Neutrophil (primary cell): ENCODE data around the gene IRS1.

ENCODE experiments used
- H3K27ac ChIP-seq: fragments of 200-600 bp; sonication (generic); 2 replicates; pipeline ENCODE4 v1.5.1; 2016; ENCODE audit warnings: mild to moderate bottlenecking, moderate library complexity
- H3K27me3 ChIP-seq: fragments of 200-600 bp; sonication (generic); 2 replicates; pipeline ENCODE4 v1.6.0; 2016; ENCODE audit warnings: mild to moderate bottlenecking
- H3K36me3 ChIP-seq: fragments of 200-600 bp; sonication (generic); 2 replicates; pipeline ENCODE4 v1.5.1; 2017
- H3K4me1 ChIP-seq, 2 experiments: fragments of 200-600 bp in 1 of 2; sonication (generic) in 1 of 2; 1 replicate in 1 of 2; 2 replicates in 1 of 2; pipeline versions ENCODE4 v1.5.1 to v1.6.1; 2013 to 2016; ENCODE audit warnings: low read depth in 1 of 2, low read length in 1 of 2, mild to moderate bottlenecking in 1 of 2, moderate library complexity in 1 of 2; ENCODE audit not compliant: control insufficient read depth in 1 of 2, insufficient read depth in 1 of 2
- H3K4me3 ChIP-seq, 2 experiments: fragments of 200-600 bp in 1 of 2; sonication (generic) in 1 of 2; 1 replicate in 1 of 2; 2 replicates in 1 of 2; pipeline ENCODE4 v1.5.1; 2013 to 2016; ENCODE audit warnings: low read depth in 1 of 2, low read length in 1 of 2, mild to moderate bottlenecking in 1 of 2, moderate library complexity in 1 of 2
- H3K9me3 ChIP-seq: fragments of 200-600 bp; sonication (generic); 2 replicates; pipeline ENCODE4 v1.5.1; 2016
- TF ChIP-seq, protein P1 (sequence below): fragments of 200-600 bp; sonication (generic); IDR thresholded peaks from 2 replicates; pipeline ENCODE4 v1.5.1; 2016; ENCODE audit warnings: antibody characterized with exemption

Gene IRS1

DNA sequence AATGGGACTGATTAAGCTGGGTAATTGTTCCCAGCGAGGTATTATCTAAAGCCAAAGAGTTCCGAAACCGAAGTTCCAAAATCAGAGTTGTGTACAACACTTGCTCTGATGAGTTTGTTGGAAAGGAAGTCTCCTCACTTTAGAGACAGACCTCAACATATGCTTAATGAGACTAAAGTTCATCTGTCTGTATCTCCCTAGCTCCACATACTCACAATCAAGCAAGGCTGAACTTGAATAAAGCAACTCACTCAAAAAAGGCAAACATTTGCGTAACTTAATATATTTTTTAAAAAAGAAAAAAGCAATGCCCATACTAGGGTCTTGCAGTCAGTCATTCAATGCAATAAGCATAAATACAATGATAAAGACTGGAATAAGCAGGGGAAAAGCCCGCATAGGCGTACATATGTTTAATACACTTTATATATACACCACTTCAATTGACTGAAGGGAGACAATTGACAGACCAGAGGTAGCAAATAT is 60.0 kb downstream of the IRS1 start:
- Histone ChIP-seq H3K4me1 (no peaks in the 10 kb centered on the region), H3K36me3 (no peaks in the 10 kb centered on the region), H3K9me3 (no peaks in the 10 kb centered on the region), H3K27ac (no peak overlapping the region), H3K27me3 (peaks cover 6% of the 10 kb centered on the region), H3K4me3 (no peak overlapping the region)
- TF ChIP-seq, protein P1, sequence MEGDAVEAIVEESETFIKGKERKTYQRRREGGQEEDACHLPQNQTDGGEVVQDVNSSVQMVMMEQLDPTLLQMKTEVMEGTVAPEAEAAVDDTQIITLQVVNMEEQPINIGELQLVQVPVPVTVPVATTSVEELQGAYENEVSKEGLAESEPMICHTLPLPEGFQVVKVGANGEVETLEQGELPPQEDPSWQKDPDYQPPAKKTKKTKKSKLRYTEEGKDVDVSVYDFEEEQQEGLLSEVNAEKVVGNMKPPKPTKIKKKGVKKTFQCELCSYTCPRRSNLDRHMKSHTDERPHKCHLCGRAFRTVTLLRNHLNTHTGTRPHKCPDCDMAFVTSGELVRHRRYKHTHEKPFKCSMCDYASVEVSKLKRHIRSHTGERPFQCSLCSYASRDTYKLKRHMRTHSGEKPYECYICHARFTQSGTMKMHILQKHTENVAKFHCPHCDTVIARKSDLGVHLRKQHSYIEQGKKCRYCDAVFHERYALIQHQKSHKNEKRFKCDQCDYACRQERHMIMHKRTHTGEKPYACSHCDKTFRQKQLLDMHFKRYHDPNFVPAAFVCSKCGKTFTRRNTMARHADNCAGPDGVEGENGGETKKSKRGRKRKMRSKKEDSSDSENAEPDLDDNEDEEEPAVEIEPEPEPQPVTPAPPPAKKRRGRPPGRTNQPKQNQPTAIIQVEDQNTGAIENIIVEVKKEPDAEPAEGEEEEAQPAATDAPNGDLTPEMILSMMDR = no peak

DNA sequence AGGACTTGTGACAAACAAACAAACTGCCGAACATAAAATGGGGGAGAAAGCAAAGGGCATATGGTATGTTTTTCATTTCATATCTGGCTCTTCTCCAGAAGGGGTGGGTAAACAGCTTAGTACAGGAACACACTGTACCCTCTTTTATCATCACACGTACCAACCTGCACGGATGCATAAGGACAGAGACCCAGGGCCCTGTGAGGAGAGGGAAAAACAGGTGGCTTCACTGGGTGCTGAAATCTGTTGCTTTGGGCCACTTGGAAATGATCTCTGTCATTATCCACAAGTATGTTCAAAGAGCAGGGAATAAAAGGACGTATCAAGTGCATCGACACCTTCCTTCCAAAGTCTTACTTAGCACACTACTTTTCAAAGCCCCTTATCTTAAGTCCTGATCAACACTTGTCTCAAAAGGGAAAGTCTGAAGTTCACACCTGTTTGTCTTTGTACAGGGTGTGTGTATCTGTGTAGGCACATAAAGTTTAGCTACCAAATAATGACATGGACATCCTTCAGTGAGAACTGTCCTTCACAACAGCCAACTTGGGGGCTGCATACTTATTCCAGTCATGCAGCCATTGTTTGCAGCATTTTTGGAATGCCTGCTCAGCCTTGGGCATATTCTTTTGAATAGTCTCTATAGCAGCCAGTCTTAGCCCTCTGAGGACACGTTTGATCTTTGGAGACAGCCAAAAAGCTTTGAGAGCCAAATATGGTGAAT is 60.6 kb downstream of the IRS1 start:
- peaks cover 6% of the 10 kb centered on the region for H3K27me3 ChIP-seq
- TF ChIP-seq, protein P1 = no peak
- H3K27ac ChIP-seq = no peak overlapping the region
- H3K4me3 ChIP-seq = no peak overlapping the region
- H3K36me3 ChIP-seq = no peaks in the 10 kb centered on the region
- H3K9me3 ChIP-seq = no peaks in the 10 kb centered on the region
- no peaks in the 10 kb centered on the region for H3K4me1 ChIP-seq

DNA sequence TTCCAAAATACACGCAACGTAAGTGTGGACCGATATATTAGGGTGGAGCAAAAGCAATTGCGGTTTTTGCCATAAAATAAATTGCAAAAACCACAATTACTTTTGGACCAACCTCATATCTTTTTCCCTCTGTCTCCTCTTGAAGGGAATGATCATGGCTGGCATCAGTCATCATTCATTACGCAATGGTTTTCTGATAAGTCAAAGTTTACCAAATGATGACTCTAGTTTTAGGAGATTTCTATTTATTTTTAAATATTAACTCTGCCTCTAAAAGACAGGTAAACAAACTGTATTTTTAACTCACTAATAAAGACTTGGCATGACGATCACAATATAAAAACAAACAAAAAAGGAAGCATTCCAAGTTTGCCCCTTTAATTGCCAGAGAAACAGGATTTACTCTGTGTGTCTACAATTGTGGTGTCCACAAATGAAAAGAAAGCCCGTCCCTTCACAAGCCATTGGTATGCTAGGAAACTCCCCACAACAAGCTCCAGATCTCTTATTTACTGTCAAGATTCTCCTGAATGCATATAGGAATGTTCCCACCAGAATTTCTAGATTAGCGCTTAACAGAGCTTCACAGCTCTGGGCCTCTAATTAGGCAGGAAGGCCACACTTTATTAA is 61.3 kb downstream of the IRS1 start:
- no peaks in the 10 kb centered on the region for H3K4me1 ChIP-seq
- H3K9me3 ChIP-seq = no peaks in the 10 kb centered on the region
- peaks cover 6% of the 10 kb centered on the region for H3K27me3 ChIP-seq
- H3K36me3 ChIP-seq = no peaks in the 10 kb centered on the region
- no peak overlapping the region for H3K4me3 ChIP-seq
- TF ChIP-seq, protein P1 = no peak
- no peak overlapping the region for H3K27ac ChIP-seq

DNA sequence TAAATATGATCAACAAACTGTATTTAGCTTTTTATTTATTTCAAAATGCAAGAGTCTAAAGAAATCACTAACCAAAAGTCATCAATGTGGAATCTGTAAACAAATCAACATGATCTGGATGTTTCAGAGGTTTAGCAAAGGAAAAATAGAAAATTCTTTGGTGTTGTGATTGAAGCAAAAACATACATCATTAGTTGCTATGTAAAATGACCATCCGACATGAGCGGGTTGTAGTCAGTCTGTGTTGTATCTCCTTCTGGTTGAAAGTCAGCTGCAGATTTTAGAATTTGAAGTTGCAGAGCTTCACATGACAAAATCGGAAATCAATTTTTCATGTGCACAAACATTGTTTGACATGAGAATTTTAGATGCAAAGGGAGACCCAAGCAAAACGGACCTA is 63.2 kb downstream of the IRS1 start:
- H3K36me3 ChIP-seq = no peaks in the 10 kb centered on the region
- no peak overlapping the region for H3K27ac ChIP-seq
- TF ChIP-seq, protein P1 = no peak

DNA sequence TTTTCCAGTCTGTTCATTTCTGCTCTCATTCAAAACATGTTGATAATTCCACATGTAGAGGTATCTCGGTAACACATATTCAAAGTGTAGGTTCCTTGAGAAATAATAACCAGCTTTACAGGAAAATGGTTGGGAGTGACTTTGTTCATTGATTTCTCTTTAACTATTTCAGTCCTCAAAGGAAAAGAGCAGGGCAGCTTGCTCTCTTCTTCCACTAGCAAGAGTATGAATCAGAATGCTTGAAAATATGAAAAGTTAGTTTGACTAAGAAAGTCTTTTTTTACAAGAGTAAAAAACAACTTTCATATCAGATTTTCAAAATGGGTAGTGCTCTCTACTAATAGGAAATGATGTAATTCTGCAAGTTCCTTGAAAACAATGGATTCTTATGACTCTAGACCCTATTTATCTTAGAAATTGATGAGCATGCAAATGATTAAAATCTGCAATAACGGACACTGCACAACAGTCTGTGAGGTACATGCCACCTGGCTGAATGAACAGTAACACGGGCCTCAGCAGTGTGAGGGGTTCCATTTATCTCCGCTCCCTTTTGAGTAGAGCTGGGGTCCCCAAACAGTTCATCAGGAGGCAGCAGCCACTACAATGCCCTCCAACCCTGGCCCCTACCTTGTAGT is 65.6 kb downstream of the IRS1 start:
- no peak overlapping the region for H3K4me3 ChIP-seq
- TF ChIP-seq, protein P1 = no peak
- no peaks in the 10 kb centered on the region for H3K9me3 ChIP-seq
- peaks cover 2% of the 10 kb centered on the region for H3K27me3 ChIP-seq
- H3K27ac ChIP-seq = no peak overlapping the region
- H3K4me1 ChIP-seq = no peaks in the 10 kb centered on the region
- H3K36me3 ChIP-seq = no peaks in the 10 kb centered on the region

More for the DNA sequence above, 63.2 kb downstream of the IRS1 start:
- no peaks in the 10 kb centered on the region for H3K9me3 ChIP-seq
- H3K4me1 ChIP-seq = no peaks in the 10 kb centered on the region
- peaks cover 6% of the 10 kb centered on the region for H3K27me3 ChIP-seq
- H3K4me3 ChIP-seq = no peak overlapping the region
